ENCODE measurements around the gene PPM1J.
"Not testable (repeated sequence)": the region's sequence is repeated elsewhere in the genome, so short reads cannot be mapped to it uniquely, and the experiment has no call there.

PPM1J gene

GRCh38 chr1:112715264-112716053 is at the start of gene PPM1J:
TSS of gene PPM1J (minus strand) at chr1:112715332. CDS start at chr1:112715301, 31 bp downstream.
- DNase-seq = peak; percentile 60

GRCh38 chr1:112762541-112763500 is 47.7 kb upstream of the PPM1J start:
- DNase-seq = peak; percentile 45

- peak; percentile 73 for DNase-seq
These were observed 46.8 kb upstream of the PPM1J start for GRCh38 chr1:112761714-112762480.

GRCh38 chr1:112759228-112759627 is 44.1 kb upstream of the PPM1J start:
- DNase-seq = no peak

- DNase-seq = no peak
These were observed 39.0 kb upstream of the PPM1J start for GRCh38 chr1:112754116-112754628.

- no peak for DNase-seq
These were observed 33.3 kb upstream of the PPM1J start for GRCh38 chr1:112748396-112748795.

- peak; percentile 12 for DNase-seq
These were observed 29.0 kb upstream of the PPM1J start for GRCh38 chr1:112744009-112744578.

- DNase-seq = no peak
These were observed 28.3 kb upstream of the PPM1J start for GRCh38 chr1:112743174-112744008.

GRCh38 chr1:112737573-112737972 is 22.4 kb upstream of the PPM1J start:
- DNase-seq = no peak

GRCh38 chr1:112735752-112736151 is 20.6 kb upstream of the PPM1J start:
- DNase-seq = no peak

- no peak for DNase-seq
These were observed 16.3 kb upstream of the PPM1J start for GRCh38 chr1:112731451-112731850.

- no peak for DNase-seq
These were observed 14.8 kb upstream of the PPM1J start for GRCh38 chr1:112729909-112730308.

GRCh38 chr1:112729011-112729410 is 13.9 kb upstream of the PPM1J start:
- DNase-seq = not testable (repeated sequence)

- not testable (repeated sequence) for DNase-seq
These were observed 13.3 kb upstream of the PPM1J start for GRCh38 chr1:112728306-112728971.

- DNase-seq = no peak
These were observed 12.6 kb upstream of the PPM1J start for GRCh38 chr1:112727716-112728115.

- DNase-seq = not testable (repeated sequence)
These were observed 9.1 kb upstream of the PPM1J start for GRCh38 chr1:112724240-112724639.

- no peak for DNase-seq
These were observed 8.3 kb upstream of the PPM1J start for GRCh38 chr1:112723511-112723839.

- DNase-seq = peak; percentile 22
These were observed 7.7 kb upstream of the PPM1J start for GRCh38 chr1:112722601-112723510.

GRCh38 chr1:112721966-112722524 is 6.9 kb upstream of the PPM1J start:
- peak; percentile 12 for DNase-seq

All from DMS79 treated with DMSO at 0.1 percent for 48 hours (cell line).